Panc1 (cell line): ENCODE measurements around the gene MED12L. TPM values are rescaled to one million over a fixed set of nuclear protein-coding genes. Genes with fewer than 3 reads are reported as not detected.

Experiments used
- ATAC-seq: fragments of 200-7000 bp; cut with Tn5 transposase; 2 replicates; pipeline ENCODE4 v1.9.1; 2020; ENCODE audit warnings: mild to moderate bottlenecking, moderate library complexity
- BruUV-seq: library from RNA; stranded (reverse); fragments of 400-500 nt; replicated peaks from 2 replicates; lab custom pipeline; 2021; lab: Mats Ljungman, UMichigan
- CTCF ChIA-PET: fragments of 300-600 bp; sonication (Branson Sonifier 250); formaldehyde crosslinking; loops from one replicate; lab custom pipeline; 2022; ENCODE audit warnings: antibody characterized with exemption; lab: Charles Lee
- POLR2A ChIA-PET: fragments of 300-600 bp; sonication (Branson Sonifier 250); formaldehyde crosslinking; loops from one replicate; lab custom pipeline; 2022; ENCODE audit warnings: antibody characterized with exemption; lab: Charles Lee
- DNase-seq: peaks from one replicate; pipeline ENCODE4 v3.0.0-alpha.2; 2010; ENCODE audit warnings: low read depth, low spot score
- H3K27ac ChIP-seq: 2 replicates; pipeline ENCODE4 v1.5.1; 2011; ENCODE audit warnings: mild to moderate bottlenecking, low read length, inconsistent platforms
- H3K27me3 ChIP-seq: fragments of 200-500 bp; sonication (Bioruptor generic); 2 replicates; pipeline ENCODE4 v1.6.0; 2014; ENCODE audit warnings: low read length, inconsistent platforms; ENCODE audit not compliant: control insufficient read depth, insufficient read depth
- H3K36me3 ChIP-seq: fragments of 200-500 bp; sonication (Bioruptor generic); 2 replicates; pipeline ENCODE4 v1.5.1; 2014; ENCODE audit warnings: inconsistent platforms, mild to moderate bottlenecking, low read length, moderate library complexity; ENCODE audit not compliant: control insufficient read depth, insufficient read depth
- H3K4me1 ChIP-seq: 2 replicates; pipeline ENCODE4 v1.5.1; 2011; ENCODE audit warnings: inconsistent platforms, mild to moderate bottlenecking, low read length, moderate library complexity; ENCODE audit not compliant: control insufficient read depth, insufficient read depth
- H3K4me3 ChIP-seq, 2 experiments: 2 replicates each; pipeline ENCODE4 v1.5.1; 2011 to 2012; ENCODE audit warnings: low read depth in 2 of 2, low read length in 2 of 2, mild to moderate bottlenecking in 2 of 2, inconsistent platforms in 1 of 2, moderate library complexity in 1 of 2
- H3K9me3 ChIP-seq: fragments of 200-500 bp; sonication (Bioruptor generic); 2 replicates; pipeline ENCODE4 v1.5.1; 2014; ENCODE audit warnings: low read depth, mild to moderate bottlenecking, inconsistent platforms, low read length, moderate library complexity; ENCODE audit not compliant: control insufficient read depth, insufficient read depth
- CTCF ChIP-seq: fragments of 450-650 bp; IDR thresholded peaks from 2 replicates; pipeline ENCODE4 v1.5.1; 2017; ENCODE audit warnings: mild to moderate bottlenecking
- POLR2AphosphoS5 ChIP-seq: IDR thresholded peaks from 2 replicates; pipeline ENCODE4 v1.6.1; 2012; ENCODE audit warnings: mild to moderate bottlenecking, low read depth, low read length, moderate library complexity
- REST ChIP-seq, 2 experiments: IDR thresholded peaks; 2 replicates each; pipeline ENCODE4 v1.6.1; 2011 to 2012; ENCODE audit warnings: low read depth in 2 of 2, control low read depth in 1 of 2, low read length in 1 of 2, mild to moderate bottlenecking in 1 of 2, moderate library complexity in 1 of 2; ENCODE audit not compliant: insufficient read depth in 1 of 2
- SIN3A ChIP-seq: IDR thresholded peaks from 2 replicates; pipeline ENCODE4 v1.6.1; 2012; ENCODE audit warnings: low read depth, mild to moderate bottlenecking, low read length, moderate library complexity, borderline replicate concordance; ENCODE audit not compliant: insufficient read depth
- TCF7L2 ChIP-seq: IDR thresholded peaks from 2 replicates; pipeline ENCODE4 v1.6.1; 2011; ENCODE audit warnings: mild to moderate bottlenecking, low read depth, low read length, inconsistent platforms
- in situ Hi-C: cut with HindIII; loops from 2 replicates; pipeline ENCODE4 v1.10.0; 2016; ENCODE audit warnings: low sequenced_read_pairs, low pct_unique_long_range_greater_than_20kb
- intact Hi-C: fragments of 100-400 bp; cut with micrococcal nuclease; formaldehyde crosslinking; loops from one replicate; pipeline ENCODE4 v1.10.0; 2022; ENCODE audit not compliant: unreplicated experiment
- total RNA-seq: library from RNA; stranded (reverse); gene quantifications from one replicate; pipeline ENCODE4 v1.2.1, GENCODE V29; 2021; ENCODE audit not compliant: unreplicated experiment

Gene MED12L
- total RNA-seq, 1 experiment from 2014 or later: 2.8 TPM

GRCh38 chr3:151331696-151332095 is 246.2 kb downstream of the MED12L start:
- POLR2A ChIA-PET: no interaction called here
- H3K4me3 ChIP-seq: no peak overlapping the region
- intact Hi-C loops (no loop called here), in situ Hi-C loops (no loop called here)
- DNase-seq (no peak), ATAC-seq (no peak)
- H3K27me3 ChIP-seq: peaks cover 8% of the 10 kb centered on the region; the same call in 1 of the 2 replicates
- H3K36me3 ChIP-seq: no peaks in the 10 kb centered on the region
- CTCF ChIA-PET: no interaction called here
- BruUV-seq: no TSS peak
- H3K27ac ChIP-seq: no peak overlapping the region
- TF ChIP-seq POLR2AphosphoS5 (no peak), SIN3A (no peak), REST (IDR thresholded peaks at IDR 0.05; ENCODE audit: insufficient read depth in 1 of 2, low read depth in 2 of 2, low read length in 1 of 2) (no peak), TCF7L2 (no peak), CTCF (no peak)
- no peaks in the 10 kb centered on the region; the same call in 1 of the 2 replicates for H3K4me1 ChIP-seq
- no peaks in the 10 kb centered on the region for H3K9me3 ChIP-seq

- no peak for TF ChIP-seq POLR2AphosphoS5
- TF ChIP-seq REST (IDR thresholded peaks at IDR 0.05; ENCODE audit: insufficient read depth in 1 of 2, low read depth in 2 of 2, low read length in 1 of 2): no peak
- TF ChIP-seq CTCF: no peak
- TF ChIP-seq SIN3A: no peak
- no peaks in the 10 kb centered on the region for H3K36me3 ChIP-seq
- CTCF ChIA-PET: no interaction called here
- BruUV-seq: no TSS peak
- in situ Hi-C loops (no loop called here), intact Hi-C loops (no loop called here)
- no peaks in the 10 kb centered on the region; the same call in 1 of the 2 replicates for H3K27me3 ChIP-seq
- H3K27ac ChIP-seq: no peak overlapping the region
- POLR2A ChIA-PET: no interaction called here
- H3K4me1 ChIP-seq: no peaks in the 10 kb centered on the region
- 0 out of 2 replicates have a peak, but pooled peaks have one; percentile 66 for ATAC-seq
- no peaks in the 10 kb centered on the region for H3K9me3 ChIP-seq
- DNase-seq: no peak
- no peak overlapping the region for H3K4me3 ChIP-seq
These were observed 260.4 kb downstream of the MED12L start for GRCh38 chr3:151345859-151346258.
